Measurements from ENCODE around the gene NMNAT2. TPM values are rescaled to one million over a fixed set of nuclear protein-coding genes. Genes with fewer than 3 reads are reported as not detected.

NMNAT2 gene
- total RNA-seq, 1 experiment from 2014 or later: 8.8 TPM

GRCh38 chr1:183231545-183231944, 186.6 kb downstream of the NMNAT2 start:
- H3K36me3 Mint-ChIP-seq: no peaks in the 10 kb centered on the region
- no peak for ATAC-seq
- ChIA-PET CTCF (no interaction called here), POLR2A (no interaction called here)
- H3K27ac Mint-ChIP-seq: no peak overlapping the region
- no peak for TF ChIP-seq PRRX2 (CRISPR knock-in tag; IDR thresholded peaks at IDR 0.05)
- no peak for TF ChIP-seq ZNF416 (CRISPR knock-in tag; IDR thresholded peaks at IDR 0.05)
- no peak for TF ChIP-seq ZNF317 (CRISPR knock-in tag; IDR thresholded peaks at IDR 0.05; ENCODE audit: borderline replicate concordance, low read depth)
- no peak for TF ChIP-seq GABPB1 (CRISPR knock-in tag; IDR thresholded peaks at IDR 0.05)
- no peak for TF ChIP-seq ARID4B (CRISPR knock-in tag; IDR thresholded peaks at IDR 0.05; ENCODE audit: borderline replicate concordance)
- TF ChIP-seq HMGA2 (CRISPR knock-in tag; IDR thresholded peaks at IDR 0.05): no peak
- no peak for TF ChIP-seq E2F5 (CRISPR knock-in tag; IDR thresholded peaks at IDR 0.05)
- TF ChIP-seq USF1 (CRISPR knock-in tag; IDR thresholded peaks at IDR 0.05): no peak
- TF ChIP-seq STAT6 (CRISPR knock-in tag; conservative IDR thresholded peaks at IDR 0.05; ENCODE audit: low read depth): no peak
- no peak for TF ChIP-seq ATF2 (CRISPR knock-in tag; IDR thresholded peaks at IDR 0.05; ENCODE audit: borderline replicate concordance, low read depth)
- TF ChIP-seq ZNF219 (CRISPR knock-in tag; IDR thresholded peaks at IDR 0.05; ENCODE audit: borderline replicate concordance): no peak
- TF ChIP-seq ZNF263 (CRISPR knock-in tag; IDR thresholded peaks at IDR 0.05; ENCODE audit: low read depth): no peak
- no peak for TF ChIP-seq ZNF138 (CRISPR knock-in tag; conservative IDR thresholded peaks at IDR 0.05)
- no peak for TF ChIP-seq NR2C2 (CRISPR knock-in tag; IDR thresholded peaks at IDR 0.05)
- TF ChIP-seq FOXK1 (CRISPR knock-in tag; IDR thresholded peaks at IDR 0.05): no peak
- TF ChIP-seq MYBL2 (CRISPR knock-in tag; IDR thresholded peaks at IDR 0.05): no peak
- TF ChIP-seq TEAD1 (CRISPR knock-in tag; IDR thresholded peaks at IDR 0.05): no peak
- TF ChIP-seq MLX (CRISPR knock-in tag; IDR thresholded peaks at IDR 0.05): no peak
- no peak for TF ChIP-seq ZNF423 (CRISPR knock-in tag; IDR thresholded peaks at IDR 0.05)
- no peak for TF ChIP-seq FOXP4 (CRISPR knock-in tag; IDR thresholded peaks at IDR 0.05)
- no peaks in the 10 kb centered on the region for H3K9me3 Mint-ChIP-seq
- no peak overlapping the region for H3K4me3 Mint-ChIP-seq
- peaks cover 49% of the 10 kb centered on the region for H3K4me1 Mint-ChIP-seq
- H3K27me3 Mint-ChIP-seq (ENCODE audit: low read depth): no peaks in the 10 kb centered on the region
- no peak for DNase-seq (ENCODE audit: low spot score)
